Measurements from ENCODE around the gene NFKB1.
"Not testable (repeated sequence)": the region's sequence is repeated elsewhere in the genome, so short reads cannot be mapped to it uniquely, and the experiment has no call there.

The NFKB1 gene

GRCh38 chr4:102560571-102561341 is 59.6 kb downstream of the NFKB1 start:
- no peak for DNase-seq (ENCODE audit: low read depth in 2 of 2, low spot score in 1 of 2)

DNA sequence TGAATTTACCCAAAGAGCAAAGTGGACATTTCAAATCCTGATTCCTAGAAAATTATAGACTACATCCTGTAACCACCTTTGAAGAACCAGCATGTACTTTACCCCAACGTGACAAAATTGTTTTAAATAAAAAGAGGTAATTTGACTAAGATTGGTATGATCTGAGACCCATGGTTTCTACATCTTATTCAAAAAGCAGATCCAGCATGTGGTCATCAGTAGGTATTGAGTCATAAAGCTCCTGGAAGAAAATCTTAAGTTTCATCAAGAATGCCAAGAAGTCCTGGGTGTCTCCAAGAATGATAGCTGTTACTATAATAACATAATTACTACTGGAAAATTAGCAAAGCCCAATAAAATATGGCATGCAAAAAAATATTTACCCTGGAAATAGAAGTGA is 61.8 kb downstream of the NFKB1 start:
- no peak for DNase-seq (ENCODE audit: low read depth in 2 of 2, low spot score in 1 of 2)

DNA sequence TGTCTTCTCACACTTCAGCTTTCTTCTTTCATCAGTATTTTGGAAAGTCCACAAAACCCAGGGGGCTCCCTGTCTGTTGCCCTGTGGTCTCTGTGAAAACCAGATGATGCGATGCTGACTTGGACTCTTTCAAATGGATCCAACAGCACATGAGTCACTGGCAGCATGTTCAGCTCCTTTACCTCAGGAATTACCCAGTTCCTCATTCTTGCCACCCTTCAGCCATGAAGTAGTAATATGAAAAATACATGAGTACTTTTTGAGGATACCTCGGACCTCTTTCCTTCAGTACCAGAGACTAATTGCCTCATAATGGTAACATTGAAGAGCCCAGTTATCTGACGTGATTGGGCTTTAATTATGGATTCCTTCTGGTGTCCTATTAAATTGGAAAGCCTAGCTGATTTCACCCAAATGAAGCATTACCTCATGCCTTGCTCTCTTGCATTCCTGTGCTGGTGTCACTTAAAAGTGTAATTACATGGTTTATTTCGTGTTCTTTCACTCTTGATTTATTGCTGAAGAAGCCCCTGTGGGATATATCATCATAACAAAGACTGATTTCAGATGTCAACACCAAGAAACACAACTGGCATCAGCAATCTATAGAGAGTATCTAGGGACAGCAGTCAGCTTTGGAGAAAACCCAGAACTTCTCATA is 63.4 kb downstream of the NFKB1 start:
- no peak for DNase-seq (ENCODE audit: low read depth in 2 of 2, low spot score in 1 of 2)

DNA sequence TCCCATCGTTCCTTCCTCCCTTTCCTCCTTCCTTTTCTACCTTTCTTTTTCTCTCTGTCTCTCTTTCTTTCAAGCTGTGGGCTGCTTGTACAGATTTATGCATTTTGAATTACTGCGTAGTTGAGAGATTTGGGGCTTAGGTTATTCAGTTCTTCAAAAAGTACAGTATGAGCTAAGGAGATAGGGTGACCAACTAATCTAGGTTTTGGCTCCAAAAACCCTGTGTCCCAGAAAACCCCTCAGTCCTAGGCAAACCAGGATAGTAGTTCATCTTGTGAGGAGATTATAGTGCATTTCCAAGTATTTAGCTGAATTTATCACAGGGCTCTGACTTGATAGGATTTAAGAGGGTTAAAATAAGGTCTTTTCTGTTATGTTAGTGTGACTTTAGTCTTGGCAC is 64.5 kb downstream of the NFKB1 start:
- DNase-seq (ENCODE audit: low read depth in 2 of 2, low spot score in 1 of 2) = no peak

DNA sequence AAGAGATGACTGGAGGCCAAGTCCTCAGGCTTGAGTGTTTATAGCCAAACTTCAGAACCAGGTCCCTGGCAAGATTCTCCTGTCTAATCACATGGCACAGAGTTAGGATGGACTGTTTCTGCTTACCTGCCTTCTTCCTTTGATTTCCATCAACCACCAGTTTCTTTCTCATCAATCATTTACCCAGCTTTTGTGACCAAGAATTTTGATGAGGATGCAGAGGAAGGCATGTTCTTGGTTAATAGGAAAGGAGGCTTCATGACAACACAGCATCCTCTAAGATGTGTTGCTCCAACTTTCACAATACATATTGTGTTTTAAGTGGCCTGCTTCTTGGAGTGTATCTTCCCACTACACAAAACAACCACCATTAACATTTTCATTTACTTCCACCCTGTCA is 65.3 kb downstream of the NFKB1 start:
- no peak for DNase-seq (ENCODE audit: low read depth in 2 of 2, low spot score in 1 of 2)

GRCh38 chr4:102567427-102567826 is 66.3 kb downstream of the NFKB1 start:
- no peak for DNase-seq (ENCODE audit: low read depth in 2 of 2, low spot score in 1 of 2)

- no peak for DNase-seq (ENCODE audit: low read depth in 2 of 2, low spot score in 1 of 2)
Observed at GRCh38 chr4:102569200-102569599, 68.0 kb downstream of the NFKB1 start.

DNA sequence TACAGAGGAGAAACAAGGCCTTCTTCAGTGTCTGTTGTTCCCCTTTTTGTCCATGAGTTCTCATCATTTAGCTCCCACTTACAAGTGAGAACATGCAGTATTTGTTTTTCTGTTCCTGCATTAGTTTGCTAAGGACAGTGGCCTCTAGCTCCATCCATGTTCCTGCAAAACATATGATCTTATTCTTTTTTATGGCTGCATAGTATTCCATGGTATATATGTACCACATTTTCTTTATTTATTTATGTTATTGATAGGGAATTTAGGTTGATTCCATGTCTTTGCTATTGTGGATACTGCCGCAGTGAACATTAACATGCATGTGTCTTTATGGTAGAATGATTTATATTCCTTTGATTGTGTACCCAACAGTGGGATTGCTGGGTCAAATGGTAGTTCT is 69.1 kb downstream of the NFKB1 start:
- not testable (repeated sequence) for DNase-seq (ENCODE audit: low read depth in 2 of 2, low spot score in 1 of 2)

GRCh38 chr4:102572452-102572851 is 71.3 kb downstream of the NFKB1 start:
- DNase-seq (ENCODE audit: low read depth in 2 of 2, low spot score in 1 of 2) = no peak

DNA sequence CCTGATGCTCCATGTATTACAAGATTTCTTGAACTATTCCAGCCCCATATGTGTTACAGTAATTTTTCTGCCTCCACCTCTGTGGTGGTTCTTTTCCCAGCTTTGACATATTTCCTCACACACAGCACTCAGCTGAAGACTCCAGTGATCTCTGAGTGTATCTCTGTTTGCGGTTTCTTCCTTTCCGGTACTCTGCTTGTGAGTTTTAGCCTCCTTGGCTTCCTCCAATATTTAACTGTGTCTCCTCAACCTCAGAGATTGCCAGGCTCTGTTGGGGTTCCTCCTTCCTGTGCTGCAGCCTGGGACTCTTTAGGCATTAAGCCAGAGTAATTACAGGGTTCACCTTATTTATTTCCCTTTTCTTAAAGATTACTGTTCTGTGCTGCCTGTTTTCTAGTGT is 73.2 kb downstream of the NFKB1 start:
- DNase-seq (ENCODE audit: low read depth in 2 of 2, low spot score in 1 of 2) = no peak

GRCh38 chr4:102575369-102576129 is 74.4 kb downstream of the NFKB1 start:
- no peak for DNase-seq (ENCODE audit: low read depth in 2 of 2, low spot score in 1 of 2)

- DNase-seq (ENCODE audit: low read depth in 2 of 2, low spot score in 1 of 2) = no peak
Observed at GRCh38 chr4:102578270-102578669, 77.1 kb downstream of the NFKB1 start.

DNA sequence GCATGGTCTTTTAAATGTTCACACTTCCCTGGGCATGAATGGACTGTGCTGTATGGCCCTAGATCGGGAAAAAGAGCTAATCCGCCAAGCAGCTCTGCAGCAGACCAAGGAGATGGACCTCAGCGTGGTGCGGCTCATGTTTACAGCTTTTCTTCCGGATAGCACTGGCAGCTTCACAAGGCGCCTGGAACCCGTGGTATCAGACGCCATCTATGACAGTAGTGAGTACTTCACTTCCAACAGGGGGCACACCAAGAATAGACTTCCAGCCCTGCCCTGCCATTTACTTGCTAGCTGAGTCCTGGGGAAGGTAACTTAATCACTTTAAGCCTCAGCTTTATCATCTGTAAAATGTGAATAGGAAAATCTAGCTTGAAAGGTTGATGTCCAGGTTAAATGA is 77.7 kb downstream of the NFKB1 start:
- DNase-seq (ENCODE audit: low read depth in 2 of 2, low spot score in 1 of 2) = no peak

DNA sequence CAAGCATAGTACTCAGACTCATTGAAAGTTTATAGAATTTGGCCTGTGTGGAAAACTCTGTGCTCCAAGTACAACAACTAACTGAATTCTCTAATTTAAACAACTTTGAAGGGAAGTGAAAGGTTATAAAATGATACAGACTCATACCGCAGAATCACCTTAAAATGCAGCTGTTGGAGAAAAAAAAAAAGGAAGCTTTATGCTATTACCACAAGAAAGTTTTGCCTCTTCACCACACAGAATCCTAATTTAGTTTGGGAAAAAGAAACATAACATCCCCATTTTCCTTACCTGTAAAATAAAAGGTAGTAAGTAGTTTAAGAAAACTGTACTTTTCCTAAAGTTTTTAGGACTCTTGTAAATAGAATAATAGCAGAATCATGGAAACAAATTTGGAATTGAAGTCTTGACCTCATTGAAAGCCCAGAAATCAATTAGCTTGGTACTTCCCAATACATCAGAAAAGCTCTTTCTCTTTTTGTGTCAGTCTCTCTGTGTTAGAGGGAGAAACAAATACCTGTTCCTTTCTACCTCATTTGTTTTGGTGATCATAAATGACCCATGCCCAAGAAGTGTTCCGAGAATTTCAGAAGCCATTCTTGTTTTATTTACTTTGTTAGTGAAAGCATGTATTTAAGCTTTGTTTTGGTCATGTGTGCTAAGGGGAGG is 78.8 kb downstream of the NFKB1 start:
- no peak for DNase-seq (ENCODE audit: low read depth in 2 of 2, low spot score in 1 of 2)

DNA sequence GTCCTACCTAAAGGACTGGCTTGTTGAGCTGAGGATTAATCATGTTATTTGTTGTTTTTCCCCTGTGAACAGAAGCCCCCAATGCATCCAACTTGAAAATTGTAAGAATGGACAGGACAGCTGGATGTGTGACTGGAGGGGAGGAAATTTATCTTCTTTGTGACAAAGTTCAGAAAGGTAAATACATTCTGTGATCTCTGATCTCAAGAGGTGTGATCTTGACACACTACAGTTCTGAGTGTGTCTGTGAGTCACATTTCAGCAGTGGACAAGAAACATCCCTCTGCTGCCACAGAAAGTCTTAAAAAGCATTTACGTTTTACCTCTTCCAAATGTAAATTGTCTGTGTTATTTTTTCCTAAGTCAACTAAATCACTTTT is 79.3 kb downstream of the NFKB1 start:
- no peak for DNase-seq (ENCODE audit: low read depth in 2 of 2, low spot score in 1 of 2)

DNA sequence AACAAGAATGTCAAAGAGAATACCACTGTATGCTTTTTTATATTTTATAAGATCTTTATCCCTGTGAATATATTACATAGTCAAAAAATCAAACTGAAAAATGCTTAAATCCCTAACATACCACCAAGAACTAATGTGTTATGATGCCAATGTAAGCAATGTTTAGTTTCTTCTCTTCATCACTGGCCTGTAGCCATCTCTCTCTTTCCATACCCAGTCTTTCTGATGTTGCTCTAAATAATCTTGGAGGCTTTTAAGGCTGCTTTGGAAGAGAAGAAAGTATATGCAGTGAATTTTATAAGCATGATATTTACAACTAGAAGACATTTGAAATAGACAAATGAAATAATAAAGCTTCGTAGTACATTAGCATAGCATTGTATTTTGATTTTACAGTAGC is 82.9 kb downstream of the NFKB1 start:
- DNase-seq (ENCODE audit: low read depth in 2 of 2, low spot score in 1 of 2) = no peak

GRCh38 chr4:102585329-102585728 is 84.2 kb downstream of the NFKB1 start:
- no peak for DNase-seq (ENCODE audit: low read depth in 2 of 2, low spot score in 1 of 2)

DNA sequence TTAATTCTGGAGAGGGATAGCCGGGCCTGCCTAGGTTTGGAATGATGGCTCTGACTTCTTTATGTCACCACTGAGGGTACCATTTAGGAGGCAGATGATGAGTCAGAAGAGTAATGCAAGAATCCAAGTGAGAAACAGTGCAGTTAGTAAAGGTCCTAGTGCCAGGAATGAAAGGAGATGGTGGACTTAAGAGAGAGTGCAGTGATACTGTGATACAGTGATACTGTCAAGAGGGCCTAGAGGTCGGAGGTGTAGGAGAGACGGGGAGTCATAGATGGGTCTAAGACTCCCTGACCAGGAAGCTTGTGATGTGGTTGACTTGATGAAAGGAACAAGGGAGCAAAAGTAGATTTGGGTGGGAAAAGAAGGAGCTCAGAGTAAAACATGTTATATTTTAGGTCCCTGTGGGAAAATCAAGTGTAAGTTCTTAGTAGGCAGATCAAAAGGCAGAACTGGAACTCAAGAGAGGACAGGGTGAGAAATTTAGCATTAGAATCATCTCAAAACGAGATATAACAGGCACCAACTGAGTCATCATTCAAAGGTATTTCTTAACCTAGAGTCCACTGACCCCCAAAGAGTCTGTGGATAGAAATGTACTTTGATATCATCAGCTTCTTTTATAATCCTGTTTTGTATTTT is 85.0 kb downstream of the NFKB1 start:
- DNase-seq (ENCODE audit: low read depth in 2 of 2, low spot score in 1 of 2) = no peak

GRCh38 chr4:102586644-102587021 is 85.5 kb downstream of the NFKB1 start:
- no peak for DNase-seq (ENCODE audit: low read depth in 2 of 2, low spot score in 1 of 2)

GRCh38 chr4:102589743-102590142 is 88.6 kb downstream of the NFKB1 start:
- no peak for DNase-seq (ENCODE audit: low read depth in 2 of 2, low spot score in 1 of 2)

GRCh38 chr4:102592256-102592655 is 91.1 kb downstream of the NFKB1 start:
- no peak for DNase-seq (ENCODE audit: low read depth in 2 of 2, low spot score in 1 of 2)

All from stimulated activated CD8-positive, alpha-beta memory T cell treated with anti-CD3 and anti-CD28 coated beads, Interleukin-4, amount 100 ng/mL, for 1 hour (primary cell).